MG63 (cell line): ENCODE data around the gene RBM33. TPM values are rescaled to one million over a fixed set of nuclear protein-coding genes. Genes with fewer than 3 reads are reported as not detected.

Source experiments
- DNase-seq: peaks from one replicate; pipeline ENCODE4 v3.0.0-alpha.2; 2020
- H3K27me3 ChIP-seq: fragments of 250-450 bp; sonication (Bioruptor Pico); 2 replicates; pipeline ENCODE4 v1.5.1; 2020; ENCODE audit warnings: mild to moderate bottlenecking, moderate library complexity
- H3K36me3 ChIP-seq: fragments of 250-450 bp; sonication (Bioruptor Pico); 2 replicates; pipeline ENCODE4 v1.5.1; 2020; ENCODE audit warnings: mild to moderate bottlenecking, moderate library complexity
- H3K4me3 ChIP-seq: fragments of 250-450 bp; sonication (Bioruptor Pico); 2 replicates; pipeline ENCODE4 v1.5.1; 2020; ENCODE audit warnings: mild to moderate bottlenecking, moderate library complexity
- H3K9me3 ChIP-seq: fragments of 250-450 bp; sonication (Bioruptor Pico); 2 replicates; pipeline ENCODE4 v1.5.1; 2020; ENCODE audit warnings: mild to moderate bottlenecking, moderate library complexity
- total RNA-seq: library from RNA; depleted of rRNA; stranded (reverse); fragments of >200 nt; shearing (Covaris generic); gene quantifications from 2 replicates; pipeline ENCODE4 v1.2.3, GENCODE V29; 2014; ENCODE audit warnings: low replicate concordance

RBM33 gene
- total RNA-seq, 1 experiment from 2014 or later = 7.6 TPM

GRCh38 chr7:155721056-155721455 lies 76.6 kb downstream of the RBM33 start:
- H3K27me3 ChIP-seq = no peaks in the 10 kb centered on the region
- DNase-seq = no peak
- no peaks in the 10 kb centered on the region for H3K9me3 ChIP-seq
- H3K36me3 ChIP-seq = peaks cover 3% of the 10 kb centered on the region; the same call in 1 of the 2 replicates
- H3K4me3 ChIP-seq = no peak overlapping the region

- no peak for DNase-seq
- H3K36me3 ChIP-seq = peaks cover 3% of the 10 kb centered on the region; the same call in 1 of the 2 replicates
- H3K9me3 ChIP-seq = no peaks in the 10 kb centered on the region
- H3K4me3 ChIP-seq = no peak overlapping the region
- H3K27me3 ChIP-seq = no peaks in the 10 kb centered on the region
These were observed 77.7 kb downstream of the RBM33 start for GRCh38 chr7:155722118-155722517.

- Histone ChIP-seq H3K4me3 (no peak overlapping the region), H3K36me3 (no peaks in the 10 kb centered on the region)
- no peak for DNase-seq
These were observed 78.5 kb downstream of the RBM33 start for GRCh38 chr7:155722936-155723335.

GRCh38 chr7:155724327-155725005 lies 80.0 kb downstream of the RBM33 start:
- Histone ChIP-seq H3K36me3 (no peaks in the 10 kb centered on the region), H3K9me3 (no peaks in the 10 kb centered on the region), H3K27me3 (no peaks in the 10 kb centered on the region), H3K4me3 (no peak overlapping the region)
- DNase-seq = no peak

More at GRCh38 chr7:155722936-155723335, 78.5 kb downstream of the RBM33 start:
- Histone ChIP-seq H3K9me3 (no peaks in the 10 kb centered on the region), H3K27me3 (no peaks in the 10 kb centered on the region)

GRCh38 chr7:155725006-155725355 lies 80.5 kb downstream of the RBM33 start:
- no peak overlapping the region for H3K4me3 ChIP-seq
- no peaks in the 10 kb centered on the region for H3K27me3 ChIP-seq
- DNase-seq = no peak
- H3K9me3 ChIP-seq = no peaks in the 10 kb centered on the region
- no peaks in the 10 kb centered on the region for H3K36me3 ChIP-seq

GRCh38 chr7:155727616-155728015 lies 83.2 kb downstream of the RBM33 start:
- H3K4me3 ChIP-seq = no peak overlapping the region
- H3K9me3 ChIP-seq = no peaks in the 10 kb centered on the region
- no peaks in the 10 kb centered on the region for H3K27me3 ChIP-seq
- DNase-seq = no peak
- H3K36me3 ChIP-seq = no peaks in the 10 kb centered on the region

GRCh38 chr7:155728116-155728515 lies 83.7 kb downstream of the RBM33 start:
- no peaks in the 10 kb centered on the region for H3K9me3 ChIP-seq
- no peaks in the 10 kb centered on the region for H3K36me3 ChIP-seq
- no peak overlapping the region for H3K4me3 ChIP-seq
- H3K27me3 ChIP-seq = no peaks in the 10 kb centered on the region
- DNase-seq = no peak

GRCh38 chr7:155729847-155730246 lies 85.4 kb downstream of the RBM33 start:
- DNase-seq = no peak
- H3K9me3 ChIP-seq = no peaks in the 10 kb centered on the region
- H3K36me3 ChIP-seq = no peaks in the 10 kb centered on the region
- no peak overlapping the region for H3K4me3 ChIP-seq
- H3K27me3 ChIP-seq = no peaks in the 10 kb centered on the region

GRCh38 chr7:155731380-155731779 lies 86.9 kb downstream of the RBM33 start:
- DNase-seq = no peak
- Histone ChIP-seq H3K4me3 (no peak overlapping the region), H3K36me3 (no peaks in the 10 kb centered on the region), H3K27me3 (no peaks in the 10 kb centered on the region), H3K9me3 (no peaks in the 10 kb centered on the region)

GRCh38 chr7:155731871-155732270 lies 87.4 kb downstream of the RBM33 start:
- no peaks in the 10 kb centered on the region for H3K9me3 ChIP-seq
- DNase-seq = no peak
- no peaks in the 10 kb centered on the region for H3K27me3 ChIP-seq
- no peak overlapping the region for H3K4me3 ChIP-seq
- no peaks in the 10 kb centered on the region for H3K36me3 ChIP-seq

GRCh38 chr7:155732286-155732685 lies 87.8 kb downstream of the RBM33 start:
- no peaks in the 10 kb centered on the region for H3K27me3 ChIP-seq
- H3K4me3 ChIP-seq = no peak overlapping the region
- DNase-seq = no peak
- H3K9me3 ChIP-seq = no peaks in the 10 kb centered on the region
- H3K36me3 ChIP-seq = no peaks in the 10 kb centered on the region

- Histone ChIP-seq H3K36me3 (peaks cover 4% of the 10 kb centered on the region), H3K9me3 (no peaks in the 10 kb centered on the region), H3K4me3 (no peak overlapping the region), H3K27me3 (no peaks in the 10 kb centered on the region)
- DNase-seq = no peak
These were observed 89.4 kb downstream of the RBM33 start for GRCh38 chr7:155733582-155734444.

GRCh38 chr7:155734445-155734809 lies 90.0 kb downstream of the RBM33 start:
- no peaks in the 10 kb centered on the region for H3K27me3 ChIP-seq
- no peak for DNase-seq
- H3K36me3 ChIP-seq = peaks cover 6% of the 10 kb centered on the region
- H3K4me3 ChIP-seq = no peak overlapping the region
- H3K9me3 ChIP-seq = no peaks in the 10 kb centered on the region

GRCh38 chr7:155735442-155736115 lies 91.1 kb downstream of the RBM33 start:
- Histone ChIP-seq H3K9me3 (no peaks in the 10 kb centered on the region), H3K4me3 (no peak overlapping the region), H3K36me3 (peaks cover 9% of the 10 kb centered on the region), H3K27me3 (no peaks in the 10 kb centered on the region)
- no peak for DNase-seq

GRCh38 chr7:155737590-155737989 lies 93.1 kb downstream of the RBM33 start:
- no peaks in the 10 kb centered on the region for H3K9me3 ChIP-seq
- peaks cover 9% of the 10 kb centered on the region for H3K36me3 ChIP-seq
- H3K4me3 ChIP-seq = no peak overlapping the region
- DNase-seq = no peak
- no peaks in the 10 kb centered on the region for H3K27me3 ChIP-seq

GRCh38 chr7:155738104-155738503 lies 93.6 kb downstream of the RBM33 start:
- DNase-seq = no peak
- H3K36me3 ChIP-seq = peaks cover 9% of the 10 kb centered on the region
- H3K4me3 ChIP-seq = no peak overlapping the region
- H3K27me3 ChIP-seq = no peaks in the 10 kb centered on the region
- no peaks in the 10 kb centered on the region for H3K9me3 ChIP-seq
